Left kidney (tissue), 2 donors: ENCODE results near the gene KIAA0040. TPM values are rescaled to one million over a fixed set of nuclear protein-coding genes. Genes with fewer than 3 reads are reported as not detected.

ENCODE experiments used
- DNase-seq: peaks from one replicate; pipeline ENCODE4 v3.0.0-alpha.2; 2013
- polyA plus RNA-seq: library from polyadenylated mRNA; unstranded; fragments of 120-200 nt; gene quantifications from one replicate; pipeline ENCODE4 v1.2.1, GENCODE V29; 2013; ENCODE audit not compliant: insufficient read length

The KIAA0040 gene
- polyA plus RNA-seq, 1 donor: 18.0 TPM

- DNase-seq: no peak
Measured at GRCh38 chr1:175204330-175204729, 11.8 kb upstream of the KIAA0040 start.

- DNase-seq: no peak
Measured at GRCh38 chr1:175203570-175204068, 11.0 kb upstream of the KIAA0040 start.

GRCh38 chr1:175200678-175201521, 8.3 kb upstream of the KIAA0040 start:
- DNase-seq: no peak

- no peak for DNase-seq
Measured at GRCh38 chr1:175198332-175198731, 5.8 kb upstream of the KIAA0040 start.

- DNase-seq: no peak
Measured at GRCh38 chr1:175197531-175197930, 5.0 kb upstream of the KIAA0040 start.

- no peak for DNase-seq
Measured at GRCh38 chr1:175195798-175196197, 3.2 kb upstream of the KIAA0040 start.

- DNase-seq: no peak
Measured at GRCh38 chr1:175195281-175195680, 2.7 kb upstream of the KIAA0040 start.

- DNase-seq: no peak
Measured at GRCh38 chr1:175193527-175193910, 943 bp upstream of the KIAA0040 start.

- no peak for DNase-seq
Measured at GRCh38 chr1:175192111-175192629, 406 bp downstream of the KIAA0040 start.

- no peak for DNase-seq
Measured at GRCh38 chr1:175191659-175192058, 917 bp downstream of the KIAA0040 start.

- no peak for DNase-seq
Measured at GRCh38 chr1:175188936-175189335, 3.6 kb downstream of the KIAA0040 start.

- DNase-seq: no peak
Measured at GRCh38 chr1:175186433-175187160, 6.0 kb downstream of the KIAA0040 start.

GRCh38 chr1:175185903-175186302, 6.7 kb downstream of the KIAA0040 start:
- no peak for DNase-seq

- DNase-seq: no peak
Measured at GRCh38 chr1:175183586-175183985, 9.0 kb downstream of the KIAA0040 start.

- DNase-seq: no peak
Measured at GRCh38 chr1:175182201-175182746, 10.3 kb downstream of the KIAA0040 start.

GRCh38 chr1:175179837-175180590, 12.6 kb downstream of the KIAA0040 start:
- no peak for DNase-seq

GRCh38 chr1:175178456-175178855, 14.1 kb downstream of the KIAA0040 start:
- no peak for DNase-seq

GRCh38 chr1:175178056-175178455, 14.5 kb downstream of the KIAA0040 start:
- no peak for DNase-seq

- DNase-seq: no peak
Measured at GRCh38 chr1:175176246-175176645, 16.3 kb downstream of the KIAA0040 start.

GRCh38 chr1:175174309-175175102, 18.1 kb downstream of the KIAA0040 start:
- no peak for DNase-seq

GRCh38 chr1:175173531-175173930, 19.0 kb downstream of the KIAA0040 start:
- no peak for DNase-seq
